GM18511 (cell line): Measurements from ENCODE around the gene PLEKHA6.
"Not testable (repeated sequence)": the region's sequence is repeated elsewhere in the genome, so short reads cannot be mapped to it uniquely, and the experiment has no call there.

Source experiments
- ATAC-seq: cut with Tn5 transposase; IDR thresholded peaks from one replicate; pipeline ENCODE4 v1.9.1; 2021; ENCODE audit warnings: mild to moderate bottlenecking, moderate library complexity; ENCODE audit not compliant: unreplicated experiment

The PLEKHA6 gene

GRCh38 chr1:204337583-204337982 lies 22.1 kb downstream of the PLEKHA6 start:
- no peak for ATAC-seq

GRCh38 chr1:204337036-204337429 lies 22.7 kb downstream of the PLEKHA6 start:
- no peak for ATAC-seq

GRCh38 chr1:204336421-204337035 lies 23.2 kb downstream of the PLEKHA6 start:
- ATAC-seq: no peak

GRCh38 chr1:204335533-204335932 lies 24.2 kb downstream of the PLEKHA6 start:
- no peak for ATAC-seq

- ATAC-seq: no peak
These were observed 24.6 kb downstream of the PLEKHA6 start for GRCh38 chr1:204335085-204335484.

GRCh38 chr1:204334455-204334854 lies 25.3 kb downstream of the PLEKHA6 start:
- ATAC-seq: no peak

GRCh38 chr1:204333427-204333826 lies 26.3 kb downstream of the PLEKHA6 start:
- no peak for ATAC-seq

- no peak for ATAC-seq
These were observed 27.8 kb downstream of the PLEKHA6 start for GRCh38 chr1:204331847-204332487.

- ATAC-seq: no peak
These were observed 28.5 kb downstream of the PLEKHA6 start for GRCh38 chr1:204331275-204331674.

GRCh38 chr1:204327870-204328269 lies 31.9 kb downstream of the PLEKHA6 start:
- ATAC-seq: not testable (repeated sequence)

- no peak for ATAC-seq
These were observed 32.4 kb downstream of the PLEKHA6 start for GRCh38 chr1:204327359-204327758.

- no peak for ATAC-seq
These were observed 32.9 kb downstream of the PLEKHA6 start for GRCh38 chr1:204326771-204327300.

- ATAC-seq: no peak
These were observed 33.8 kb downstream of the PLEKHA6 start for GRCh38 chr1:204325944-204326343.

- no peak for ATAC-seq
These were observed 35.8 kb downstream of the PLEKHA6 start for GRCh38 chr1:204323887-204324286.

- no peak for ATAC-seq
These were observed 37.3 kb downstream of the PLEKHA6 start for GRCh38 chr1:204322339-204322868.

- ATAC-seq: no peak
These were observed 38.1 kb downstream of the PLEKHA6 start for GRCh38 chr1:204321665-204322064.

- ATAC-seq: no peak
These were observed 38.7 kb downstream of the PLEKHA6 start for GRCh38 chr1:204321051-204321450.

GRCh38 chr1:204320382-204320804 lies 39.3 kb downstream of the PLEKHA6 start:
- ATAC-seq: no peak

GRCh38 chr1:204319462-204319861 lies 40.3 kb downstream of the PLEKHA6 start:
- no peak for ATAC-seq

- no peak for ATAC-seq
These were observed 40.7 kb downstream of the PLEKHA6 start for GRCh38 chr1:204319027-204319426.

GRCh38 chr1:204318324-204318723 lies 41.4 kb downstream of the PLEKHA6 start:
- no peak for ATAC-seq

- ATAC-seq: no peak
These were observed 42.6 kb downstream of the PLEKHA6 start for GRCh38 chr1:204317170-204317569.
